Measurements from ENCODE around the gene RABEP2. TPM values are rescaled to one million over a fixed set of nuclear protein-coding genes. Genes with fewer than 3 reads are reported as not detected.

The RABEP2 gene
- total and polyA plus RNA-seq, 9 of the 15 experiments (the other 6 are each of a cell fraction or from before 2014, with no cell fraction given), result 0.15 to 13.4 (median 3.5) TPM

DNA sequence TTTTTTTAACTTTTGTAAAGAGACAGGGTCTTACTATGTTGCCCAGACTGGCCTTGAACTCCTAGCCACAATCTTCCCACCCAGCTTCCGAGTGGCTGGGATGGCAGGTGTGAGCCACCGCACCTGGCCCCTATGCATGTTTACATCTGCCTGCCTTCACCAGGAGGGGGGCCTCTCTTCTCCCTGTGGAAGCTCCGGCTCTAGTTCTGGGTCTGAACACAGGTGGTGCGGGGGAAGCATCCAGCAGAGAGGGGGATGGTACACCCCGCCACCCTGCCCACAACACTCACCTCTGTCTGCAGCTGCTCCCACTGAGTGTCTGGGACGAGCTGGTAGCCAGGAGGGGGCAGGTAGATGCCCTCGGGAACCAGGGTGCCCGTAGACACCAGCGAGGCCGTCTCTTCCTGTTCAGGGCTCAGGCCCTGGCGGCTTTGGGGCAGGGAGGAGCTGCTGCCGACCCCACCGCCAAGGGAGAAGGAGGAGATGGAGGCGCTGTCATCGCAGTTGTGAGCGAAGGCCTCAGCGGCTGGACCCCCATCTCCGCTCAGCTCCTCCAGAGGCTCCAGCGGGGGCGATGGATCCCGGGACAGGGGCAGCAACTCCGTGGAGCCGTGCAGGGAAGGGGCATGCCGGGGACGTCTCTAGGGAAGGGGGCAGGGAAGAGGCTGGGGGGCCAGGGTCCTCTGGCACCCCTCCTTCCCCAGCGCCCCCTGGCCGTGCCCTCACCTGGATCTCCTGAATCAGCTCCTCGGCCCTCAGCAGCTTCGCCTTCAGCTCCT is 10.9 kb downstream of the RABEP2 start:
- Histone ChIP-seq H3K27me3 (ENCODE audit: control insufficient read depth in 2 of 2, insufficient read depth in 2 of 2, low read length in 2 of 2) (no peaks in the 10 kb centered on the region), H3K9me1 (ENCODE audit: control insufficient read depth, insufficient read depth, low read length) (no peaks in the 10 kb centered on the region), H3K36me3 (ENCODE audit: control insufficient read depth, insufficient read depth, low read length) (no peaks in the 10 kb centered on the region), H4K20me1 (replicated peaks; ENCODE audit: control insufficient read depth, insufficient read depth, low read length) (no peaks in the 10 kb centered on the region), H3K4me3 (no peak overlapping the region), H3K27ac (ENCODE audit: extremely low read depth, low read depth, low read length) (no peak overlapping the region), H2AFZ (ENCODE audit: low read depth, low read length) (no peak overlapping the region), H3K79me2 (ENCODE audit: control insufficient read depth, insufficient read depth, low read length) (no peaks in the 10 kb centered on the region), H3K4me2 (ENCODE audit: insufficient read depth, low read length) (no peak overlapping the region), H3K4me1 (replicated peaks in 1 of 2; ENCODE audit: control insufficient read depth in 2 of 2, insufficient read depth in 2 of 2, low read length in 2 of 2) (peaks cover 0 to 18% of the 10 kb centered on the region in 2 experiments; a peak in 2 of 5 replicates), H3K9me3 (replicated peaks; ENCODE audit: control insufficient read depth, insufficient read depth, low read depth, low read length) (no peaks in the 10 kb centered on the region), H3K9ac (ENCODE audit: insufficient read depth in 1 of 2, low read depth in 2 of 2, low read length in 2 of 2) (peak overlapping the region in 1 of 2 experiments; percentile 71; a peak in 1 of 4 replicates)
- BruUV-seq (replicated peaks), result no TSS peak
- DNase-seq (ENCODE audit: extremely low read depth in 1 of 4, low spot score in 3 of 4) (peak in 2 of 4 experiments; percentile 8 to 13), FAIRE-seq (no peak), ATAC-seq (no peak)
- WGBS (ENCODE audit: insufficient coverage, low coverage, missing lambda C conversion rate), result 87% methylated on average over 17 of the region's 29 CpGs
- POLR2A ChIA-PET, result interaction anchor here (0.6 to 2.5 kb wide), 2 partner anchors 9 to 391 kb away, joined by 3 to 10 read pairs; no protein-coding TSS in a partner anchor
- CTCF ChIA-PET (ENCODE audit: low intra/inter-chr PET ratio), result no interaction called here
- TF ChIP-seq, protein P1, sequence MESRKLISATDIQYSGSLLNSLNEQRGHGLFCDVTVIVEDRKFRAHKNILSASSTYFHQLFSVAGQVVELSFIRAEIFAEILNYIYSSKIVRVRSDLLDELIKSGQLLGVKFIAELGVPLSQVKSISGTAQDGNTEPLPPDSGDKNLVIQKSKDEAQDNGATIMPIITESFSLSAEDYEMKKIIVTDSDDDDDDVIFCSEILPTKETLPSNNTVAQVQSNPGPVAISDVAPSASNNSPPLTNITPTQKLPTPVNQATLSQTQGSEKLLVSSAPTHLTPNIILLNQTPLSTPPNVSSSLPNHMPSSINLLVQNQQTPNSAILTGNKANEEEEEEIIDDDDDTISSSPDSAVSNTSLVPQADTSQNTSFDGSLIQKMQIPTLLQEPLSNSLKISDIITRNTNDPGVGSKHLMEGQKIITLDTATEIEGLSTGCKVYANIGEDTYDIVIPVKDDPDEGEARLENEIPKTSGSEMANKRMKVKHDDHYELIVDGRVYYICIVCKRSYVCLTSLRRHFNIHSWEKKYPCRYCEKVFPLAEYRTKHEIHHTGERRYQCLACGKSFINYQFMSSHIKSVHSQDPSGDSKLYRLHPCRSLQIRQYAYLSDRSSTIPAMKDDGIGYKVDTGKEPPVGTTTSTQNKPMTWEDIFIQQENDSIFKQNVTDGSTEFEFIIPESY (CRISPR knock-in tag; IDR thresholded peaks at IDR 0.05), result peak; percentile 55; the same call in 1 of the 2 replicates
- no peak for TF ChIP-seq TCF3 (CRISPR knock-in tag; IDR thresholded peaks at IDR 0.05)
- in situ Hi-C loops (cut with MboI), result no loop called here
- intact Hi-C loops (cut with micrococcal nuclease), result no loop called here
